Heart right ventricle (tissue), 16 donors: ENCODE data around the gene GAK. TPM values are rescaled to one million over a fixed set of nuclear protein-coding genes. Genes with fewer than 3 reads are reported as not detected.

ENCODE experiments used
- ATAC-seq, 8 donors: fragments of 200-7000 bp; cut with Tn5 transposase; one replicate each; pipeline ENCODE4 v1.9.1; 2020; ENCODE audit warnings: mild to moderate bottlenecking in 8 of 8, moderate library complexity in 8 of 8, moderate number of reproducible peaks in 1 of 8
- DNase-seq, 2 donors: peaks; one replicate each; pipeline ENCODE4 v3.0.0-alpha.2; 2020
- H3K27ac ChIP-seq, 10 donors: fragments of 200-600 bp; sonication (generic) in 2 of 10; one replicate each; pipeline versions ENCODE4 v1.5.0 to v1.8.0; 2020 to 2022; ENCODE audit warnings: mild to moderate bottlenecking in 3 of 10
- H3K27me3 ChIP-seq, 7 donors: fragments of 200-600 bp; one replicate each; pipeline ENCODE4 v1.8.0; 2021 to 2022; ENCODE audit warnings: mild to moderate bottlenecking in 2 of 7
- H3K36me3 ChIP-seq, 9 donors: fragments of 200-600 bp; sonication (generic) in 1 of 9; one replicate each; pipeline versions ENCODE4 v1.5.0 to v1.8.0; 2020 to 2022; ENCODE audit warnings: mild to moderate bottlenecking in 2 of 9
- H3K4me1 ChIP-seq, 9 donors: fragments of 200-600 bp; sonication (generic) in 1 of 9; one replicate each; pipeline versions ENCODE4 v1.5.0 to v1.8.0; 2020 to 2022; ENCODE audit warnings: mild to moderate bottlenecking in 4 of 9
- H3K4me3 ChIP-seq, 10 donors: fragments of 200-600 bp; sonication (generic) in 2 of 10; one replicate each; pipeline versions ENCODE4 v1.5.0 to v1.8.0; 2020 to 2022; ENCODE audit warnings: mild to moderate bottlenecking in 7 of 10, moderate library complexity in 2 of 10
- H3K9me3 ChIP-seq, 11 donors: fragments of 200-600 bp in 10 of 11; sonication (generic) in 2 of 11; one replicate each; pipeline versions ENCODE4 v1.5.0 to v1.8.0; 2013 to 2022; ENCODE audit warnings: mild to moderate bottlenecking in 2 of 11, control low read depth in 1 of 11, moderate library complexity in 1 of 11
- CTCF ChIP-seq, 9 donors: fragments of 200-600 bp; sonication (generic) in 2 of 9; IDR thresholded peaks; one replicate each; pipeline versions ENCODE4 v1.5.0 to v1.8.0; 2021 to 2022; ENCODE audit warnings: antibody characterized with exemption in 9 of 9, mild to moderate bottlenecking in 5 of 9, moderate library complexity in 1 of 9
- WGBS, 2 donors: extraction: QIAGEN DNeasy Blood & Tissue Kit; methylation state at CpG; one replicate each; pipeline ENCODE4 v1.1.7; 2013; ENCODE audit warnings: inconsistent platforms in 1 of 2; 5-methylcytosine and 5-hydroxymethylcytosine counted together
- intact Hi-C, 10 donors: fragments of 100-400 bp; cut with DNase I; formaldehyde crosslinking; loops; one replicate each; pipeline versions ENCODE4 v1.11.1 to v1.14.2; 2022
- polyA plus RNA-seq, 2 donors: library from polyadenylated mRNA; stranded (reverse); fragments of 200-250 nt; gene quantifications; one replicate each; pipeline ENCODE4 v1.2.3, GENCODE V29; 2013
- total RNA-seq, 10 donors: library from RNA; stranded (reverse); fragmentation: NEBNext Ultra II Directional in 3 of 10; extraction: Animal tissue kit (Norgen Biotek cat#: 25700) in 3 of 10; gene quantifications; one replicate each; pipeline versions ENCODE4 v1.2.1 to v1.2.4, GENCODE V29; 2021 to 2023
- donor health status: Arrhythmogenic right ventricular cardiomyopathy.
- donor health status: ischemic (EF 13 %, LVEDD 7.1; RV severe dilation, severe dysfunction).
- donor health status: healthy with polysubstance abuse.
- donor health status: DM: no; HTN: yes; CAD: no.
- donor health status: DM: no; HTN: no; CAD: no.
- donor health status: ischemic (EF 25% LVEDD 6.9; RV normal size, moderate dysfunction).
- donor health status: ischemic (EF 25% LVEDD 5.7; RV mildly dilated, moderate dysfunction).
- donor health status: healthy.
- donor health status: DM: yes; HTN: yes; CAD: no.
- donor health status: Ischemic cardiomyopathy.
- donor health status: ischemic (EF 35%, LVEDD 5.7; RV mildly dilated, moderate dysfunction).
- donor health status: nonischemic (EF 11% LVEDD 7.7; RV severe dilation, severe dysfunction).
- donor health status: DM: yes; HTN: yes; CAD: no.
- donor health status: PGD.
- donor health status: ischemic (EF 29% LVEDD 5.4; RV normal size, mild dysfunction).
- donor health status: nonischemic (EF 23%, LVEDD 6.1; RV moderate dilation, normal function).

GAK gene
- total and polyA plus RNA-seq, 12 donors = 21.0 to 105 (median 29.2) TPM

DNA sequence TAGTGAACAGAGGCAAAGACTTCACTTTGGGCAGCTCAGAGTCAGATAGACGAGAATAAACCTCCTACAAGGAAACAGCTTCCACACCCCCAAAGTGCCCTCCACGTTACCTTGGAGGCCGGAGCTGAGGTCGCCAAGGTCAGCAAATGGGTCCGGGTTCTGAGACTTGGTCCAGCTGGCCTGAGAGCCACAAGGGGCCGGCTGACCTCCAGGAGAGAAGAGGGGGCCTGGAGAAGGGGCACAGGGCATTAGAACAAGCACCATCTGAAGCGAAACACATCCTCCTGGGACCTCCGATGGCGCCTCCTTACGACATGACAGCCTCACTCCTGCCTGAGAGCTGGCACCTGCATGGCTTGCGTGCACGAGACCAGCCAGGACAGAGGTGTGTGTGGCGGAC is 72.6 kb downstream of the GAK start:
- no peak overlapping the region for H3K27ac ChIP-seq
- H3K36me3 ChIP-seq = peaks cover 0 to 94% (median 62%) of the 10 kb centered on the region in 9 donors
- H3K27me3 ChIP-seq = no peaks in the 10 kb centered on the region
- H3K9me3 ChIP-seq = peaks cover 0 to 7% (median 0%) of the 10 kb centered on the region in 11 donors
- H3K4me3 ChIP-seq = no peak overlapping the region
- no peaks in the 10 kb centered on the region for H3K4me1 ChIP-seq
- TF ChIP-seq CTCF (IDR thresholded peaks at IDR 0.05) = no peak
- intact Hi-C loops = no loop called here
- WGBS, 2 donors = 95 to 96% methylated on average over 13 of the region's 13 CpGs
- ATAC-seq (no peak), DNase-seq (no peak)

DNA sequence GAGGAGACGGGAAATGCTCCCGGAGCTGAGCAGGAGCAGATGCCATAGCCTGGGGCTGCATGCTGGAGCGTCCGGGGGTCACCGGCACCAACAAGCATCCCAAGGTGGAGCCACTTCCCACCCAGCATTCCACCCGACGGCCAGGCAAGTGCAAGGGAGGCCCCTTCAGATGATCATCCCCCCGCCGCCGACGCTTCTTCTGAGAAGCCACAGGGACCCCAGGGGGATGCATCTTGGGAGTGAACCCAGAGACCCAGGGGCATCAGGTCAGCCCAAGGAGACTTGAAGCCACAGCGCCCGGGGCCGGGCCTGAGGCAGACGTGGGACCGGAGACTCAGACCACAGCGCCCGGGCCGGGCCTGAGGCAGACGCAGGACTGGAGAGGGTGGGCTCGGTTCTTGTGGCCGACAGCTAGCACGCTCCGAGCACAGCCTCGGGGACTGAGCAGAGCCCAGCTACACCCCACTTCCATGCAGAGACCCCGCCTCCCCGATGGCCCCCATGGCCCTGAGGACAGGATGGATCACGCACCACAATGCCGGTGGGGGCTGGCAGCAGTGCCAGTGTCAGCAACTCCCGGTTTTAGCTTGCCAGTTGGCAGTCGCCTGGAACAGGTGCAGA is 73.2 kb downstream of the GAK start:
- Histone ChIP-seq H3K27ac (no peak overlapping the region), H3K36me3 (peaks cover 0 to 94% (median 57%) of the 10 kb centered on the region in 9 donors), H3K9me3 (peaks cover 0 to 7% (median 0%) of the 10 kb centered on the region in 11 donors), H3K4me1 (no peaks in the 10 kb centered on the region), H3K4me3 (no peak overlapping the region), H3K27me3 (no peaks in the 10 kb centered on the region)
- DNase-seq = no peak
- ATAC-seq = peak in 1 of 8 donors; percentile 51
- WGBS, 2 donors = 96% methylated on average over 31 of the region's 31 CpGs
- intact Hi-C loops = no loop called here
- no peak for TF ChIP-seq CTCF (IDR thresholded peaks at IDR 0.05)

DNA sequence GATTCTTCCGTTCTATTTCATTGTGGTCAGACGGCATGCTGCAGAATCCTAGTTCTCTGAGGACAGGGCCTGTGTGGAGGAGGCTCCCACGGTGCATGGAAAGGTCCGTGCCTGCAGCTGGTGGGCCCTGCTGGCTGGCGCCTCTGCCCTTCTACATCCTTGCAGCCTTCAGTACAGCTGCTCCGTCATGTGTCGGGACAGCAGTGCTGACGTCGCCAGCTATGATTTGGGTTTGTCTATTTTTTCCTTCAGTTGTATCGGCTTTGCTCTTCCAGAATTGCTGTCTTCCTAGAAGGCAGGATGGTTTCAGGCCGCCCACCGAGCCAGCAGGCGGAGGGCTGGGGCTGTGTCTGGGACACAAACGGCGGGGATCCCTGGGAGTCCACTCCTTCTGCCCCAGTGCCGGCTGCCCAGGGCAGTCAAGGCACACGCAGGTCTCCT is 74.1 kb downstream of the GAK start:
- H3K27ac ChIP-seq = no peak overlapping the region
- no peaks in the 10 kb centered on the region for H3K27me3 ChIP-seq
- intact Hi-C loops = no loop called here
- peaks cover 0 to 7% (median 0%) of the 10 kb centered on the region in 11 donors for H3K9me3 ChIP-seq
- TF ChIP-seq CTCF (IDR thresholded peaks at IDR 0.05) = no peak
- DNase-seq = no peak
- no peak overlapping the region for H3K4me3 ChIP-seq
- H3K4me1 ChIP-seq = no peaks in the 10 kb centered on the region
- no peak for ATAC-seq
- WGBS, 2 donors = 95 to 96% methylated on average over 17 of the region's 17 CpGs
- H3K36me3 ChIP-seq = peaks cover 0 to 94% (median 48%) of the 10 kb centered on the region in 9 donors

GRCh38 chr4:857461-857860 is 74.7 kb downstream of the GAK start:
- ATAC-seq = no peak
- Histone ChIP-seq H3K36me3 (peaks cover 0 to 94% (median 42%) of the 10 kb centered on the region in 9 donors), H3K27ac (no peak overlapping the region), H3K4me1 (no peaks in the 10 kb centered on the region), H3K27me3 (no peaks in the 10 kb centered on the region), H3K4me3 (no peak overlapping the region), H3K9me3 (peaks cover 0 to 2% (median 0%) of the 10 kb centered on the region in 11 donors)
- 91 to 98% methylated on average over 11 of the region's 11 CpGs for WGBS, 2 donors
- intact Hi-C loops = no loop called here
- no peak for DNase-seq
- TF ChIP-seq CTCF (IDR thresholded peaks at IDR 0.05) = no peak
